OCI-LY7 (cell line): ENCODE results near the gene ANKRD52. TPM values are rescaled to one million over a fixed set of nuclear protein-coding genes. Genes with fewer than 3 reads are reported as not detected.
A peak's percentile ranks its signal among the peaks of the same experiment; 100 is the strongest.

Source experiments
- BruUV-seq: library from RNA; stranded (reverse); fragments of 400-500 nt; replicated peaks from 2 replicates; lab custom pipeline; 2021; lab: Mats Ljungman, UMichigan
- CTCF ChIA-PET: fragments of 300-600 bp; sonication (Branson Sonifier 250); formaldehyde crosslinking; loops from one replicate; lab custom pipeline; 2022; ENCODE audit warnings: antibody characterized with exemption; ENCODE audit not compliant: unreplicated experiment; lab: Charles Lee
- POLR2A ChIA-PET: fragments of 300-600 bp; sonication (Branson Sonifier 250); formaldehyde crosslinking; loops from one replicate; lab custom pipeline; 2022; ENCODE audit warnings: antibody characterized with exemption; lab: Charles Lee
- DNase-seq: peaks from one replicate; pipeline ENCODE4 v3.0.0-alpha.2; 2015; ENCODE audit warnings: low spot score
- H2AFZ ChIP-seq: fragments of 200-600 bp; sonication (generic), shearing (Covaris generic); 2 replicates; pipeline ENCODE4 v1.6.1; 2014; ENCODE audit warnings: mild to moderate bottlenecking, antibody characterized with exemption, low read length, moderate library complexity
- H3K27ac ChIP-seq: fragments of 200-600 bp; sonication (generic); 2 replicates; pipeline ENCODE4 v1.5.1; 2014; ENCODE audit warnings: mixed run types, low read depth, mild to moderate bottlenecking, moderate library complexity, low read length, inconsistent platforms; ENCODE audit not compliant: poor library complexity, severe bottlenecking
- H3K36me3 ChIP-seq: fragments of 200-600 bp; sonication (generic); 2 replicates; pipeline ENCODE4 v1.6.1; 2014; ENCODE audit warnings: mild to moderate bottlenecking, antibody characterized with exemption, low read length, moderate library complexity, mixed read lengths; ENCODE audit not compliant: insufficient read depth
- H3K4me1 ChIP-seq: fragments of 200-600 bp; sonication (generic); 2 replicates; pipeline ENCODE4 v1.5.1; 2014; ENCODE audit warnings: mild to moderate bottlenecking, low read length; ENCODE audit not compliant: insufficient read depth, poor library complexity, severe bottlenecking
- H3K4me2 ChIP-seq: fragments of 200-600 bp; sonication (generic); 2 replicates; pipeline ENCODE4 v1.6.1; 2014; ENCODE audit warnings: mild to moderate bottlenecking, low read length
- H3K4me3 ChIP-seq: fragments of 200-600 bp; sonication (generic); 2 replicates; pipeline ENCODE4 v1.5.1; 2014; ENCODE audit warnings: mild to moderate bottlenecking, low read depth, low read length; ENCODE audit not compliant: poor library complexity, severe bottlenecking
- H3K79me2 ChIP-seq: fragments of 200-600 bp; sonication (generic); 2 replicates; pipeline ENCODE4 v1.6.1; 2016; ENCODE audit warnings: low read depth, mild to moderate bottlenecking, low read length, moderate library complexity, mixed read lengths; ENCODE audit not compliant: insufficient read depth
- H3K9me2 ChIP-seq: fragments of 200-600 bp; sonication (generic); 2 replicates; pipeline ENCODE4 v1.6.1; 2016; ENCODE audit warnings: mild to moderate bottlenecking, low read length, mixed read lengths; ENCODE audit not compliant: insufficient read depth
- H3K9me3 ChIP-seq: fragments of 200-600 bp; sonication (generic); 2 replicates; pipeline ENCODE4 v1.6.1; 2014; ENCODE audit warnings: mild to moderate bottlenecking, mixed run types, low read length, mixed read lengths
- H4K20me1 ChIP-seq: fragments of 200-600 bp; sonication (generic); 2 replicates; pipeline ENCODE4 v1.6.1; 2014; ENCODE audit warnings: mild to moderate bottlenecking, antibody characterized with exemption, low read length, moderate library complexity, mixed read lengths; ENCODE audit not compliant: insufficient read depth
- CTCF ChIP-seq: fragments of 200-600 bp; sonication (generic); conservative IDR thresholded peaks from 2 replicates; pipeline ENCODE4 v1.5.1; 2014; ENCODE audit warnings: mild to moderate bottlenecking, antibody characterized with exemption, low read length, moderate library complexity, mixed read lengths
- EZH2phosphoT487 ChIP-seq: fragments of 200-600 bp; sonication (generic); IDR thresholded peaks from 2 replicates; pipeline ENCODE4 v1.6.1; 2018; ENCODE audit warnings: low read depth, borderline replicate concordance, mild to moderate bottlenecking, mixed run types, antibody characterized with exemption, low read length, moderate library complexity, mixed read lengths
- intact Hi-C: fragments of 100-400 bp; cut with micrococcal nuclease; formaldehyde crosslinking; loops from one replicate; pipeline ENCODE4 v1.10.0; 2022; ENCODE audit not compliant: unreplicated experiment
- total RNA-seq, 2 experiments: library from RNA; depleted of rRNA in 1 of 2; stranded (reverse); fragments of >200 nt in 1 of 2; shearing (Covaris generic) in 1 of 2; gene quantifications; 2 replicates each; pipeline ENCODE4 v1.2.3, GENCODE V29; 2014 to 2022

Gene ANKRD52
- total RNA-seq, 2 experiments from 2014 or later, result 11.7 to 35.0 TPM

GRCh38 chr12:56208006-56208405, 50.2 kb downstream of the ANKRD52 start:
- Histone ChIP-seq H4K20me1 (no peaks in the 10 kb centered on the region), H3K4me1 (peaks cover 42% of the 10 kb centered on the region), H2AFZ (no peak overlapping the region), H3K36me3 (peaks cover 81% of the 10 kb centered on the region), H3K4me3 (peak overlapping the region; percentile 41), H3K9me3 (no peaks in the 10 kb centered on the region), H3K27ac (peak overlapping the region; percentile 94), H3K9me2 (no peaks in the 10 kb centered on the region), H3K79me2 (no peaks in the 10 kb centered on the region), H3K4me2 (peak overlapping the region; percentile 86)
- CTCF ChIA-PET, result interaction anchor here (0.6 to 4.4 kb wide), 6 partner anchors 11 to 261 kb away, joined by 3 to 35 read pairs (median 4); partner anchors contain the start of genes RNF41 and SMARCC2
- POLR2A ChIA-PET, result interaction anchor here (0.5 to 6.1 kb wide), 10 partner anchors 8 to 241 kb away, joined by 3 to 85 read pairs (median 4); partner anchors contain the start of genes RNF41 and TIMELESS
- intact Hi-C loops, result loop anchor here (1.0 kb wide), 1 partner anchor 16 kb away; the partner anchor contains the start of gene NABP2
- DNase-seq, result peak; percentile 97
- no TSS peak for BruUV-seq
- no peak for TF ChIP-seq EZH2phosphoT487
- no peak for TF ChIP-seq CTCF

- ChIA-PET POLR2A (interaction anchor here (0.8 to 6.1 kb wide), 4 partner anchors 15 to 153 kb away, joined by 3 to 85 read pairs (median 4); partner anchors contain the start of genes IL23A, RNF41 and STAT2), CTCF (interaction anchor here (0.6 to 4.4 kb wide), 3 partner anchors 10 to 897 kb away, joined by 3 to 35 read pairs (median 3); partner anchors contain the start of gene RNF41)
- Histone ChIP-seq H3K9me3 (no peaks in the 10 kb centered on the region), H3K36me3 (peaks cover 67% of the 10 kb centered on the region), H4K20me1 (no peaks in the 10 kb centered on the region), H3K4me3 (no peak overlapping the region), H3K9me2 (no peaks in the 10 kb centered on the region), H3K4me2 (peak overlapping the region; percentile 86), H3K4me1 (peaks cover 42% of the 10 kb centered on the region), H2AFZ (no peak overlapping the region), H3K79me2 (no peaks in the 10 kb centered on the region), H3K27ac (peak overlapping the region; percentile 94)
- intact Hi-C loops, result loop anchor here (2.0 kb wide), 1 partner anchor 14 kb away; the partner anchor contains the start of gene RNF41
- TF ChIP-seq EZH2phosphoT487, result no peak
- peak; percentile 78 for TF ChIP-seq CTCF
- DNase-seq, result peak; percentile 66
- no TSS peak for BruUV-seq
Observed at GRCh38 chr12:56206452-56207166, 51.6 kb downstream of the ANKRD52 start.
